IMR-90 (cell line): ENCODE data around the gene GSTT4. TPM values are rescaled to one million over a fixed set of nuclear protein-coding genes. Genes with fewer than 3 reads are reported as not detected.

Source experiments
- ATAC-seq: fragments of 200-7000 bp; cut with Tn5 transposase; 2 replicates; pipeline ENCODE4 v1.9.1; 2020; ENCODE audit warnings: low read depth, mild to moderate bottlenecking, moderate library complexity
- BruUV-seq: library from RNA; stranded (reverse); fragments of 400-500 nt; replicated peaks from 2 replicates; lab custom pipeline; 2021; lab: Mats Ljungman, UMichigan
- CTCF ChIA-PET: fragments of 300-600 bp; formaldehyde crosslinking; extraction: SDS; loops from one replicate; lab custom pipeline; 2021; ENCODE audit warnings: antibody characterized with exemption; lab: Yijun Ruan, JAX
- POLR2A ChIA-PET: fragments of 300-600 bp; sonication (Branson Sonifier 250); formaldehyde crosslinking; loops from one replicate; lab custom pipeline; 2022; ENCODE audit warnings: antibody characterized with exemption; ENCODE audit not compliant: unreplicated experiment; lab: Charles Lee
- DNase-seq: peaks from one replicate; pipeline ENCODE4 v3.0.0; 2013
- H2AFZ ChIP-seq: replicated peaks from 2 replicates; pipeline ENCODE3; 2013; ENCODE audit warnings: low read length, mild to moderate bottlenecking; ENCODE audit not compliant: poor library complexity
- H2AK5ac ChIP-seq: 2 replicates; pipeline ENCODE4 v1.6.1; 2013; ENCODE audit warnings: low read depth, low read length, inconsistent platforms
- H2AK9ac ChIP-seq: replicated peaks from 2 replicates; pipeline ENCODE3; 2013; ENCODE audit warnings: mild to moderate bottlenecking, low read depth, low read length, moderate library complexity; ENCODE audit not compliant: poor library complexity
- H2BK120ac ChIP-seq: 2 replicates; pipeline ENCODE4 v1.6.1; 2013; ENCODE audit warnings: low read depth, low read length, inconsistent platforms
- H2BK15ac ChIP-seq: 3 replicates; pipeline ENCODE4 v1.6.1; 2013; ENCODE audit warnings: low read depth, low read length, inconsistent platforms
- H2BK20ac ChIP-seq: 2 replicates; pipeline ENCODE4 v1.6.1; 2013; ENCODE audit warnings: low read depth, mild to moderate bottlenecking, inconsistent platforms, low read length, moderate library complexity
- H2BK5ac ChIP-seq: 2 replicates; pipeline ENCODE4 v1.6.1; 2013; ENCODE audit warnings: mild to moderate bottlenecking, low read depth, low read length, inconsistent platforms; ENCODE audit not compliant: poor library complexity, severe bottlenecking
- H3K14ac ChIP-seq: replicated peaks from 2 replicates; pipeline ENCODE4 v1.6.1; 2013; ENCODE audit warnings: low read depth, low read length, inconsistent platforms
- H3K18ac ChIP-seq: 2 replicates; pipeline ENCODE4 v1.6.1; 2013; ENCODE audit warnings: low read depth, low read length, control low read depth
- H3K23ac ChIP-seq: 2 replicates; pipeline ENCODE4 v1.6.1; 2013; ENCODE audit warnings: low read depth, low read length, inconsistent platforms
- H3K27ac ChIP-seq: 2 replicates; pipeline ENCODE4 v1.5.1; 2013; ENCODE audit warnings: mild to moderate bottlenecking, control low read depth, low read length; ENCODE audit not compliant: insufficient read depth
- H3K27me3 ChIP-seq: 2 replicates; pipeline ENCODE4 v1.6.1; 2013; ENCODE audit warnings: low read length; ENCODE audit not compliant: control insufficient read depth, insufficient read depth
- H3K36me3 ChIP-seq: 2 replicates; pipeline ENCODE4 v1.6.1; 2013; ENCODE audit warnings: low read length, mixed read lengths; ENCODE audit not compliant: control insufficient read depth, insufficient read depth
- H3K4ac ChIP-seq: 2 replicates; pipeline ENCODE4 v1.6.1; 2013; ENCODE audit warnings: low read depth, low read length, inconsistent platforms
- H3K4me1 ChIP-seq: 2 replicates; pipeline ENCODE4 v1.6.1; 2013; ENCODE audit warnings: low read length, mixed read lengths; ENCODE audit not compliant: control insufficient read depth, insufficient read depth
- H3K4me2 ChIP-seq: 2 replicates; pipeline ENCODE4 v1.6.1; 2013; ENCODE audit warnings: low read depth, mild to moderate bottlenecking, control low read depth, low read length, moderate library complexity
- H3K4me3 ChIP-seq: 2 replicates; pipeline ENCODE4 v1.5.1; 2013; ENCODE audit warnings: low read depth, mild to moderate bottlenecking, control low read depth, low read length, moderate library complexity; ENCODE audit not compliant: insufficient read depth
- H3K56ac ChIP-seq: 2 replicates; pipeline ENCODE4 v1.6.1; 2013; ENCODE audit warnings: low read length, inconsistent platforms; ENCODE audit not compliant: insufficient read depth; ENCODE audit errors: extremely low read depth
- H3K79me1 ChIP-seq, 2 experiments: 2 replicates each; pipeline ENCODE4 v1.6.1; 2013; ENCODE audit warnings: low read length in 2 of 2, inconsistent platforms in 1 of 2, low read depth in 1 of 2
- H3K9ac ChIP-seq: 2 replicates; pipeline ENCODE4 v1.6.1; 2013; ENCODE audit warnings: low read depth, low read length, control low read depth
- H3K9me1 ChIP-seq: 2 replicates; pipeline ENCODE4 v1.6.1; 2013; ENCODE audit warnings: low read length, inconsistent platforms; ENCODE audit not compliant: insufficient read depth
- H3K9me3 ChIP-seq: 2 replicates; pipeline ENCODE4 v1.6.1; 2013; ENCODE audit warnings: low read length; ENCODE audit not compliant: control insufficient read depth, insufficient read depth
- H4K20me1 ChIP-seq: 2 replicates; pipeline ENCODE4 v1.6.1; 2013; ENCODE audit warnings: low read length, inconsistent platforms; ENCODE audit not compliant: insufficient read depth
- H4K5ac ChIP-seq: 2 replicates; pipeline ENCODE4 v1.6.1; 2013; ENCODE audit warnings: mild to moderate bottlenecking, low read depth, low read length, control low read depth
- H4K8ac ChIP-seq, 2 experiments: 2 replicates each; pipeline ENCODE4 v1.6.1; 2013; ENCODE audit warnings: low read depth in 2 of 2, low read length in 2 of 2, control low read depth in 1 of 2, inconsistent platforms in 1 of 2
- H4K91ac ChIP-seq: 2 replicates; pipeline ENCODE4 v1.6.1; 2013; ENCODE audit warnings: low read depth, low read length, inconsistent platforms; ENCODE audit not compliant: insufficient read depth
- BHLHE40 ChIP-seq: fragments of 150-350 bp; IDR thresholded peaks from 2 replicates; pipeline ENCODE4 v1.6.1; 2016; ENCODE audit warnings: mild to moderate bottlenecking, low read depth, low read length
- CEBPB ChIP-seq: IDR thresholded peaks from 2 replicates; pipeline ENCODE4 v1.6.1; 2012; ENCODE audit warnings: low read depth, low read length, improper control_type of control experiment
- CHD1 ChIP-seq: IDR thresholded peaks from 2 replicates; pipeline ENCODE4 v1.6.1; 2012; ENCODE audit warnings: low read depth, low read length, improper control_type of control experiment
- CTCF ChIP-seq: conservative IDR thresholded peaks from 2 replicates; pipeline ENCODE4 v1.5.1; 2012; ENCODE audit warnings: mild to moderate bottlenecking, low read depth, low read length, improper control_type of control experiment
- FOS ChIP-seq: fragments of 150-350 bp; IDR thresholded peaks from 2 replicates; pipeline ENCODE4 v1.6.1; 2016; ENCODE audit warnings: low read depth, low read length
- MAFK ChIP-seq: IDR thresholded peaks from 2 replicates; pipeline ENCODE4 v1.6.1; 2012; ENCODE audit warnings: low read depth, low read length, improper control_type of control experiment
- MAZ ChIP-seq: IDR thresholded peaks from 2 replicates; pipeline ENCODE4 v1.6.1; 2012; ENCODE audit warnings: low read depth, mild to moderate bottlenecking, low read length, improper control_type of control experiment, moderate library complexity, borderline replicate concordance
- MXI1 ChIP-seq: IDR thresholded peaks from 2 replicates; pipeline ENCODE4 v1.6.1; 2012; ENCODE audit warnings: low read depth, mild to moderate bottlenecking, low read length, moderate library complexity, borderline replicate concordance
- NFE2L2 ChIP-seq: fragments of 150-350 bp; IDR thresholded peaks from 2 replicates; pipeline ENCODE4 v1.6.1; 2016; ENCODE audit warnings: low read depth, mild to moderate bottlenecking, low read length
- POLR2A ChIP-seq: IDR thresholded peaks from 2 replicates; pipeline ENCODE4 v1.6.1; 2012; ENCODE audit warnings: mild to moderate bottlenecking, low read depth, low read length
- RAD21 ChIP-seq: IDR thresholded peaks from 2 replicates; pipeline ENCODE4 v1.6.1; 2012; ENCODE audit warnings: low read length, improper control_type of control experiment
- RCOR1 ChIP-seq: IDR thresholded peaks from 2 replicates; pipeline ENCODE4 v1.6.1; 2012; ENCODE audit warnings: mild to moderate bottlenecking, low read length, improper control_type of control experiment; ENCODE audit not compliant: insufficient replicate concordance
- RFX5 ChIP-seq: IDR thresholded peaks from 2 replicates; pipeline ENCODE4 v1.8.0; 2012; ENCODE audit warnings: low read depth, mild to moderate bottlenecking, low read length, moderate library complexity
- SMC3 ChIP-seq: fragments of 150-350 bp; IDR thresholded peaks from 2 replicates; pipeline ENCODE4 v1.6.1; 2016; ENCODE audit warnings: low read depth, mild to moderate bottlenecking, antibody characterized with exemption, low read length, moderate library complexity
- WGBS, 2 experiments: methylation state at CpG; one replicate each; pipeline versions ENCODE4 v1.1.5 to v1.1.7; 2013; ENCODE audit warnings: missing lambda C conversion rate in 2 of 2; ENCODE audit not compliant: insufficient read length in 1 of 2; ENCODE audit errors: extremely low coverage in 2 of 2; 5-methylcytosine and 5-hydroxymethylcytosine counted together
- dilution Hi-C: fragments of 300-500 bp; cut with HindIII; formaldehyde crosslinking; loops from one replicate; pipeline ENCODE4 v1.14.3; 2018; ENCODE audit warnings: low sequenced_read_pairs; ENCODE audit not compliant: unreplicated experiment
- in situ Hi-C: fragments of 300-500 bp; cut with MboI; formaldehyde crosslinking; loops from 3 replicates; pipeline ENCODE4 v1.14.3; 2019; ENCODE audit warnings: low sequenced_read_pairs, inconsistent platforms, mixed read lengths
- intact Hi-C: fragments of 100-400 bp; cut with micrococcal nuclease; formaldehyde crosslinking; loops from 2 replicates; pipeline ENCODE4 v1.10.0; 2022
- polyA plus RNA-seq, 3 experiments: library from polyadenylated mRNA; depleted of rRNA; stranded (reverse); fragments of >200 nt; gene quantifications; 2 replicates each; pipeline ENCODE4 v1.2.3, GENCODE V29; 2012; ENCODE audit warnings: low replicate concordance in 1 of 3
- total RNA-seq: library from RNA; depleted of rRNA; stranded (reverse); fragments of >200 nt; gene quantifications from 2 replicates; pipeline ENCODE4 v1.2.3, GENCODE V29; 2012
- TF ChIP-seq, protein P1 (sequence below): fragments of 150-350 bp; IDR thresholded peaks from 2 replicates; pipeline ENCODE4 v1.6.1; 2016; ENCODE audit warnings: low read depth, mild to moderate bottlenecking, low read length, moderate library complexity, borderline replicate concordance
- TF ChIP-seq, protein P2 (sequence below): fragments of 150-350 bp; IDR thresholded peaks from 2 replicates; pipeline ENCODE4 v1.6.1; 2017; ENCODE audit warnings: mild to moderate bottlenecking, antibody characterized with exemption, low read length, low read depth

The GSTT4 gene
- total and polyA plus RNA-seq, 2 of the 4 experiments (the other 2 are of a cell fraction), result not detected

DNA sequence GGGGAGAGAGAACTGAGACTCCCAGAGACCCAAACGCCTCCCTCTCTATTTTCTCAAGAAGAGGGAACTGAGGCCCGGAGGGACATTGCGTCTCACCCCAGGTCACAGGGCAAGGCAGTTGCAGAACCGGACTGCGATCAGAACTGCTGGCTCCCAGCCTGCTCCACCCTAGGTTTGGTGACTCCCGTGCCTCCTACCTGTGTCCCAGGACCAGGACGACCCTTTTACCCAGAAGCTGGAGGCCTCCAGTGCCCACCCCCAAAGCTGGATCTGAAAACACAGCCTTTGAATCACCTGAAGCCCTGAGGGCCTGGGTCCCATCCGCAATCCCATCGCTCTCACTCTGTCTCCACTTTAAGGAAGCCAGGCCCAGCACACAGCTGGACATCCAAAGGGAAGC lies 1.4 kb downstream of the GSTT4 start:
- CTCF ChIA-PET, result no interaction called here
- Histone ChIP-seq H3K9ac (no peak overlapping the region), H4K91ac (no peak overlapping the region), H3K4ac (no peak overlapping the region), H2BK5ac (no peak overlapping the region), H3K4me3 (no peak overlapping the region), H4K5ac (no peak overlapping the region), H3K4me2 (no peak overlapping the region), H2AFZ (no peak overlapping the region), H3K56ac (no peak overlapping the region), H2BK120ac (no peak overlapping the region), H3K23ac (no peak overlapping the region), H2AK9ac (peak overlapping the region; percentile 63), H3K79me1 (no peaks in the 10 kb centered on the region), H4K20me1 (no peaks in the 10 kb centered on the region), H3K4me1 (no peaks in the 10 kb centered on the region), H2AK5ac (no peak overlapping the region), H3K27ac (no peak overlapping the region), H3K9me1 (no peaks in the 10 kb centered on the region), H2BK15ac (no peak overlapping the region), H3K27me3 (no peaks in the 10 kb centered on the region; the same call in 1 of the 2 replicates), H3K14ac (no peak overlapping the region), H4K8ac (no peak overlapping the region), H3K18ac (no peak overlapping the region), H2BK20ac (no peak overlapping the region), H3K36me3 (no peaks in the 10 kb centered on the region), H3K9me3 (no peaks in the 10 kb centered on the region)
- in situ Hi-C loops, result no loop called here
- intact Hi-C loops, result no loop called here
- POLR2A ChIA-PET, result no interaction called here
- TF ChIP-seq SMC3, result no peak
- TF ChIP-seq MXI1, result no peak
- TF ChIP-seq CTCF, result no peak
- no peak for TF ChIP-seq RFX5
- no peak for TF ChIP-seq FOS
- TF ChIP-seq, protein P1, sequence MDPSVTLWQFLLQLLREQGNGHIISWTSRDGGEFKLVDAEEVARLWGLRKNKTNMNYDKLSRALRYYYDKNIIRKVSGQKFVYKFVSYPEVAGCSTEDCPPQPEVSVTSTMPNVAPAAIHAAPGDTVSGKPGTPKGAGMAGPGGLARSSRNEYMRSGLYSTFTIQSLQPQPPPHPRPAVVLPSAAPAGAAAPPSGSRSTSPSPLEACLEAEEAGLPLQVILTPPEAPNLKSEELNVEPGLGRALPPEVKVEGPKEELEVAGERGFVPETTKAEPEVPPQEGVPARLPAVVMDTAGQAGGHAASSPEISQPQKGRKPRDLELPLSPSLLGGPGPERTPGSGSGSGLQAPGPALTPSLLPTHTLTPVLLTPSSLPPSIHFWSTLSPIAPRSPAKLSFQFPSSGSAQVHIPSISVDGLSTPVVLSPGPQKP, result no peak
- TF ChIP-seq MAFK, result no peak
- TF ChIP-seq, protein P2, sequence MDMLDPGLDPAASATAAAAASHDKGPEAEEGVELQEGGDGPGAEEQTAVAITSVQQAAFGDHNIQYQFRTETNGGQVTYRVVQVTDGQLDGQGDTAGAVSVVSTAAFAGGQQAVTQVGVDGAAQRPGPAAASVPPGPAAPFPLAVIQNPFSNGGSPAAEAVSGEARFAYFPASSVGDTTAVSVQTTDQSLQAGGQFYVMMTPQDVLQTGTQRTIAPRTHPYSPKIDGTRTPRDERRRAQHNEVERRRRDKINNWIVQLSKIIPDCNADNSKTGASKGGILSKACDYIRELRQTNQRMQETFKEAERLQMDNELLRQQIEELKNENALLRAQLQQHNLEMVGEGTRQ, result no peak
- TF ChIP-seq CEBPB, result no peak
- TF ChIP-seq POLR2A, result no peak
- no peak for TF ChIP-seq RAD21
- TF ChIP-seq RCOR1, result no peak
- TF ChIP-seq CHD1, result no peak
- TF ChIP-seq BHLHE40, result no peak
- no peak for TF ChIP-seq NFE2L2
- no peak for TF ChIP-seq MAZ
- no peak for DNase-seq
- WGBS, 2 experiments, result 81% methylated on average over 5 of the region's 9 CpGs; no CpG with 5 or more reads in 1 of the 2 experiments
- ATAC-seq, result no peak
- no TSS peak for BruUV-seq
- dilution Hi-C loops, result no loop called here
